ENCODE measurements around the gene HERC2.
"Not testable (repeated sequence)": the region's sequence is repeated elsewhere in the genome, so short reads cannot be mapped to it uniquely, and the experiment has no call there.

HERC2 gene

GRCh38 chr15:28221696-28222095 lies 100.3 kb downstream of the HERC2 start:
- not testable (repeated sequence) for DNase-seq (ENCODE audit: low spot score)

DNA sequence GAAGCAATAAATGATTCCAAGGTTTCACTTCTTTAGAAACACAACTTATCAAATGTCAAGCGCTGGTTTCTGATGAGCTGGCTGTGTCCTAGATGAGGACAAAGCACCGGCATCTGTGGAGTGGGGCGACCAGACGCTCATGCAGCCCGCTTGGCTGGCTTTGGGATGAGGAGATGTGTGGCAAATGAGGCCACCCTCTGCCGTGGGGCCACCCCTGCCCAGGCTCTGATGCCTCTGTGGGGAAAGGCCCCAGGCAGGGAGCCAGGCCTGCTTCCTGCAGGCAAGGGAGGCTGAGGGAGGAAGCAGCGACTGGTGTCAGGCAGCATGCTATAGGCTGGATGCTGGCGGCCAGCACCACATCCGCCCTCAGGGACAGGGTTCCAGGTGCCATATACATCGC lies 102.9 kb downstream of the HERC2 start:
- DNase-seq (ENCODE audit: low spot score) = no peak

- not testable (repeated sequence) for DNase-seq (ENCODE audit: low spot score)
Observed at GRCh38 chr15:28216946-28217546, 104.9 kb downstream of the HERC2 start.

- not testable (repeated sequence) for DNase-seq (ENCODE audit: low spot score)
Observed at GRCh38 chr15:28215521-28215920, 106.5 kb downstream of the HERC2 start.

DNA sequence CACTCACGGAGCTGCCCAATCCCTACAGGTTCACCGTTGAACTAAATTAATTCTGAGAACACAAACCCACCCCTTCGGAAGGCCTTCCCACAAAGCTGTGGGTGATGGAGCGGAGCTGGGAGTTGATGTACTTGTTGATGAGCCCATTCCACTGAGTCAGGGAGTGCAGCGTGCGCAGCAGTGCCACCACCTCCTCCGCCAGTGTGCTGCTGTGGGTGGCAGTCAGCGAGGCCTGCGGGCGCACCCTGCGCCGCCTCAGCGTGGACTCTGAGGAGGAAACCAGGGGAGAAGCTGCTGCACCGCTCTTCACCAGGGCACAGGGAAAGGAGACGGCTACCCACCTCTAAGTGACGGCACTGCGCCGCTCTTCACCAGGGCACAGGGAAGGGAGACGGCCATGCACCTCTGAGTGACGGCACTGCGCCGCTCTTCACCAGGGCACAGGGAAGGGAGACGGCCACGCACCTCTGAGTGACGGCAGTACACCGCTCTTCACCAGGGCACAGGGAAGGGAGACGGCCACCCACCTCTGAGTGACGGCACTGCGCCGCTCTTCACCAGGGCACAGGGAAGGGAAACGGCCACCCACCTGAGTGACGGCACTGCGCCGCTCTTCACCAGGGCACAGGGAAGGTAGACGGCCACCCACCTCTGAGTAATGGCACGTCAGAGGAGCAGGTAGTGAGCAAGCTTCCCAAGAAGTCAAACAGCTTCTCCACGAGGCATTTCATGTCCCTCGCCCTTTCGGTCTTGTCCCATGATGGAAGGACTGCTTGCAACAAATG lies 107.8 kb downstream of the HERC2 start:
- DNase-seq (ENCODE audit: low spot score) = not testable (repeated sequence)

DNA sequence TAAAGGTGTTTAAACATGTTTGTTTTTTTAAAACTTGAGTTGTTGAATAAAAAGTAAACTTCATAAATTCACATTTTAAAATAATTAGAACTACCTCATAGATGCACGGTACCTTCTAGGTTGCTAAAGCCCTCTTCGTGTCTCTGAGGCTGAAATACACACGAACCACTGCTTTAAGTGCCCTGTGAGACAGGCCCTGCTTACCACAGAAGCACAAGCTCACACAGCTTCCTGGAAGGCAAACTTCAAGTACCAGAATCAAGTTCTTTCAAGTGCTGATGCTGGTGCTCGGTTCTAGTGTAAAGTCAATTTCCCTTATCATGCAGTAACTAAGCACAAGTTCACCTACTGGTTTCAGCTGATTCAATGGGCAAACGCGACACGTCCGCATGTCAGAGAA lies 108.6 kb downstream of the HERC2 start:
- not testable (repeated sequence) for DNase-seq (ENCODE audit: low spot score)

DNA sequence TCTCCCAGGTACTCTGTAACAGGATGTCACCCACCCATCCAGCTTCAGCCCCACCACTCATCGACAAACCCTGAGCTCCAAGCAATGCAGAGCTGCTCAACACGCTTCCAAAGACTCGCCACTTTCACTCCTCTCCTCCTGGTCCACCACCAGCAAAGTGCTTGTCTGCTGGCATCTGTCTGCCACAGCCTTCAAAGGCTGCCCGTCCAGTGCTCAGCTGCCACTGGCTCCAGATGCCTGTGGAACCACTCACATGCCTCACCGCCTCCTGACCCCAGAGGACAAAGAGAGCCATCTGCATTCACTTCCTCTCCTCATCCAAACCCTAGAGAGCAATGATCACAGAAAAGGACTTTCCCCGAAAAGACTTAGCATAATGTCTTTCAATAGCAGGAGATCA lies 113.4 kb downstream of the HERC2 start:
- DNase-seq (ENCODE audit: low spot score) = no peak

- not testable (repeated sequence) for DNase-seq (ENCODE audit: low spot score)
Observed at GRCh38 chr15:28205640-28206039, 116.3 kb downstream of the HERC2 start.

GRCh38 chr15:28203055-28203828 lies 118.7 kb downstream of the HERC2 start:
- DNase-seq (ENCODE audit: low spot score) = not testable (repeated sequence)

GRCh38 chr15:28202124-28202523 lies 119.9 kb downstream of the HERC2 start:
- DNase-seq (ENCODE audit: low spot score) = not testable (repeated sequence)

- not testable (repeated sequence) for DNase-seq (ENCODE audit: low spot score)
Observed at GRCh38 chr15:28198215-28198614, 123.8 kb downstream of the HERC2 start.

DNA sequence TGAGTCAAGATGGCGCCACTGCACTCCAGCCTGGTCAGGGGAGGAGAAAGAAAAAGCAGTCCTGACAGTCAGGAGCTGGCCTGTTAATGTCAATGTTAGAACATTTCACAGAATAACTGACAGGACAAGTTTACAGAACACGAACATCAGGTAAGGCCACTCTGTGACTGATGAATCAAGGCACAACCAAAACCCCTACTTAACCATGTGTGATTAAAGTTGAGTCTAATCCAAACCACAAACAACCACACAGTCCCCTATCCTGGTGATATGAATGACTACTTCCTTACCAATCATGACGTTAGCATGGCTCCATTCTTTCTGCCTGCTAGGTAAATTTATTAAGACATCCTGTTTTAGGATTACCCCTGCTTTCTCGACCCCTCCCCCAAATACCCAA lies 124.3 kb downstream of the HERC2 start:
- not testable (repeated sequence) for DNase-seq (ENCODE audit: low spot score)

GRCh38 chr15:28196581-28196980 lies 125.4 kb downstream of the HERC2 start:
- not testable (repeated sequence) for DNase-seq (ENCODE audit: low spot score)

GRCh38 chr15:28192772-28193171 lies 129.2 kb downstream of the HERC2 start:
- no peak for DNase-seq (ENCODE audit: low spot score)

GRCh38 chr15:28191832-28192231 lies 130.1 kb downstream of the HERC2 start:
- DNase-seq (ENCODE audit: low spot score) = no peak

- DNase-seq (ENCODE audit: low spot score) = no peak
Observed at GRCh38 chr15:28190391-28191174, 131.4 kb downstream of the HERC2 start.

DNA sequence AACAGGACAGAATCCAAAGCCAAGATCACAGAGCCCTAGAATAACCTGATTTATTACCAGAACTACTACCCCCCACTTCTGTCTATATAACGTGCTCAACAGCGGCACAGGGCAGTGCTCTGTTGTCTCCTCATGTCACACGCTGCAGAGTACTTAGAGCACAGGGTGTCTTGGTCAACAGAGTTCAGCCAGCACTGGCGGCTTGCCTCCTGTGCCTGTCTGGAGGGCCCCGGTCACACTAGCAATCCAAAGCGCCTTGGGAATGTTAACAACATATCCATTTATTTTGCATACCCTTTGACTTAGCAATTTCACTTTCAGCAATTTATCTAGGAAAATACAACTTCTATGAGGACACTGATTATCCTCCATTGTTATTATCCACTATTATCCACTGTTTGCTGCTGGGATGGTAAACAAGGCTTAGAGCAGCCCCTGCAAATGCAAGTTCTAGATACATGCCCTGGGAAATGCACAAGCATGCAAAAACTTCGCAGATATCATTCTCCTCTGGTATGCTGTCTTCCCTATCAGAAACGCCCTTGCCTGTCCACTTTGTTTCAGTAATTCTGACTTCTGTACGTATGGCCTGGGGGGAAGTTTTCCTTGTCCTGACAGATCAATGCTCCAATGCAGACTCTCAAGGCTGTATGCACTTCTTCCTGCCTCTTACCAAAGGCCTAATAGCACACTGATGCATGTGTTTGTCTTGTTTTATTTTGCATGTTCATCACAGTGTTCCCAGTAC lies 136.7 kb downstream of the HERC2 start:
- DNase-seq (ENCODE audit: low spot score) = no peak

DNA sequence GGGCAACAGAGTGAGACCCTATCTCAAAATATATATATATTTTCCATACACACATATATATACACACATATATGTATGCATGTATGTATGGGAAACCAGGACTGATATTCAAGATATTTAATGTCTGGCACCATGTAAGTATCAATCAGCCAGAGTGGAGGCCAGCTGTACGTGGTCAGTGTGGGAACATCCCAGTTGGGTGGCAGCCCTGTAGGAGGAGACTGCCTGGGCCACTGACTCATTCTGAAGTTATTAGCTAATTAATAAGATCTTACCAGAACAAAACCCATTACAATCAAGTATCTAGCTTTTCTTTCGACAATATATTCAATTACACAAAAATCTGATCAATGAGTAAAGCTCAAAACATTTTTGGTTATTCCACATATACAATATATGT lies 137.8 kb downstream of the HERC2 start:
- DNase-seq (ENCODE audit: low spot score) = no peak

DNA sequence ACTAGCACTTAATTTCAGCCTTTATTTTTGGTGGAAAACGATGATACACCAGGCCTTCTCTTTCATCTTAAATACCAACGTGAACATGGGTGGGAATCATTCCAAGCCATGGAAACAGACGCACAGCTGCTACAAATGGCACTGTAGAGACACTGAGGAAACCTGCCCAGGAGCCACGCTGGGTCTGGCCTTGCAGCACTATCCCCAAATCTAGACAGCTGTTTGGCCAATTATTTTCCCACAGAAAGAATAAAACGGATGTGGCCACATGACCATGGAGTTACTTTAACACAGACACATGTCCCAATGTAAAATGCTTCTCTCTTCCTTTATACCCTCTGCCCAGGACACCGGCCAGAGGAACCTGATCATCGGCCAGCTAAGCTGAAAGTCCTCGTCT lies 139.2 kb downstream of the HERC2 start:
- DNase-seq (ENCODE audit: low spot score) = no peak

GRCh38 chr15:28182216-28182615 lies 139.8 kb downstream of the HERC2 start:
- no peak for DNase-seq (ENCODE audit: low spot score)

DNA sequence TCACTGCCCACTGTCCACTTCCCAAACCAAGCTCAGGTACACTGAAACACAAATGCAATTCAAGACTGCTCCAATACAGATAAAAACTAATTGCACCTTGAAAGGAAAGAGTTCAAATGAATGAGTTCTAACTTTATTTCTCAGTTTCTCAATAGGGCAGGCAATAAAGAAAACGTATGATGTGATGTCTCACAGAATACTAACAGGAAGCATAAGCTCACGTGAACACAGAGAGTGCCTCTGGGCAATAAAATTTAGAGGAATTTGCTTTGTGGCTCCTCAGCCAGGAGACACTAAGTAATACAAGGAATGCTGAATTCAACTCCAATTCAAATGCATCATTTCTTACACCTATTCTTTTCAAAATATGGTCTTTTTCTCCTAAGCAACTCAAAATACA lies 140.6 kb downstream of the HERC2 start:
- DNase-seq (ENCODE audit: low spot score) = no peak
